ENCODE results near the gene NBPF3.
"Not testable (repeated sequence)": the region's sequence is repeated elsewhere in the genome, so short reads cannot be mapped to it uniquely, and the experiment has no call there.

The NBPF3 gene

GRCh38 chr1:21439721-21440629 is at the start of gene NBPF3:
TSS of gene NBPF3 (plus strand) at chr1:21440137. CDS start at chr1:21445087, 4,950 bp downstream.
- no peak for TF ChIP-seq CTCF (conservative IDR thresholded peaks at IDR 0.05; ENCODE audit: low read depth)
- ChIA-PET CTCF (interaction anchor here (0.6 to 0.7 kb wide), 2 partner anchors 69 to 871 kb away, joined by 3 read pairs; no protein-coding TSS in a partner anchor), POLR2A (ENCODE audit: low non-redundant PET) (no interaction called here)
- no peak within 1 kb of the TSS for H3K27ac ChIP-seq
- DNase-seq (ENCODE audit: low spot score) = peak; percentile 59

GRCh38 chr1:21391497-21391896 is 48.4 kb upstream of the NBPF3 start:
- no peak for DNase-seq (ENCODE audit: low spot score)
- no peak for TF ChIP-seq CTCF (conservative IDR thresholded peaks at IDR 0.05; ENCODE audit: low read depth)
- ChIA-PET CTCF (interaction anchor here (0.6 to 1.3 kb wide), 4 partner anchors 23 to 183 kb away, joined by 4 to 8 read pairs (median 4); no protein-coding TSS in a partner anchor), POLR2A (ENCODE audit: low non-redundant PET) (no interaction called here)
- no peak overlapping the region for H3K27ac ChIP-seq

GRCh38 chr1:21392587-21393263 is 47.2 kb upstream of the NBPF3 start:
- ChIA-PET CTCF (interaction anchor here (0.6 to 0.7 kb wide), 3 partner anchors 98 to 315 kb away, joined by 3 to 5 read pairs (median 3); no protein-coding TSS in a partner anchor), POLR2A (ENCODE audit: low non-redundant PET) (no interaction called here)
- no peak overlapping the region for H3K27ac ChIP-seq
- DNase-seq (ENCODE audit: low spot score) = no peak
- no peak for TF ChIP-seq CTCF (conservative IDR thresholded peaks at IDR 0.05; ENCODE audit: low read depth)

GRCh38 chr1:21396516-21396915 is 43.4 kb upstream of the NBPF3 start:
- TF ChIP-seq CTCF (conservative IDR thresholded peaks at IDR 0.05; ENCODE audit: low read depth) = no peak
- ChIA-PET CTCF (interaction anchor here (0.7 kb wide), 1 partner anchor 1135 kb away, joined by 3 read pairs; no protein-coding TSS in a partner anchor), POLR2A (ENCODE audit: low non-redundant PET) (no interaction called here)
- DNase-seq (ENCODE audit: low spot score) = no peak
- no peak overlapping the region for H3K27ac ChIP-seq

GRCh38 chr1:21397813-21398188 is 42.1 kb upstream of the NBPF3 start:
- POLR2A ChIA-PET (ENCODE audit: low non-redundant PET) = no interaction called here
- no peak overlapping the region for H3K27ac ChIP-seq
- TF ChIP-seq CTCF (conservative IDR thresholded peaks at IDR 0.05; ENCODE audit: low read depth) = no peak
- DNase-seq (ENCODE audit: low spot score) = no peak
- CTCF ChIA-PET = interaction anchor here (0.6 kb wide), 1 partner anchor 1516 kb away, joined by 3 read pairs; the partner anchor contains the start of gene OTUD3

GRCh38 chr1:21401726-21402346 is 38.1 kb upstream of the NBPF3 start:
- DNase-seq (ENCODE audit: low spot score); CTCF ChIA-PET; H3K27ac ChIP-seq; POLR2A ChIA-PET (ENCODE audit: low non-redundant PET): not testable (repeated sequence)
